ENCODE data around the gene DTNBP1. TPM values are rescaled to one million over a fixed set of nuclear protein-coding genes. Genes with fewer than 3 reads are reported as not detected.

DTNBP1 gene
- total RNA-seq, 1 donor from 2014 or later = 20.1 TPM

DNA sequence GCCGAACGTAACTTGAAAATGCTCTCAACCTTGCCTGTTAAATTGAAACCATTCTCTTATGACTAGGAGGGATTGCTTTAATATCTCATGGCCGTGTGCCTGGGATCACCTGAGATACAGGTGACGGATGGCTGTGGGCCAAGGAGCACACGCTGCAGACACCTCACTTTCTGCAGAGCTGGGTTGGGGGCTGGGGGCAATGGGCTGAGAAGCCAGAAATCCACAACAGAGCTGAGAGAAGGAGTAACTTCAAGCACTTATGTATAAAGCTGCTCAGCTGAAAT is 170.9 kb downstream of the DTNBP1 start:
- H3K36me3 Mint-ChIP-seq (ENCODE audit: unreplicated experiment) = peaks cover 21% of the 10 kb centered on the region

DNA sequence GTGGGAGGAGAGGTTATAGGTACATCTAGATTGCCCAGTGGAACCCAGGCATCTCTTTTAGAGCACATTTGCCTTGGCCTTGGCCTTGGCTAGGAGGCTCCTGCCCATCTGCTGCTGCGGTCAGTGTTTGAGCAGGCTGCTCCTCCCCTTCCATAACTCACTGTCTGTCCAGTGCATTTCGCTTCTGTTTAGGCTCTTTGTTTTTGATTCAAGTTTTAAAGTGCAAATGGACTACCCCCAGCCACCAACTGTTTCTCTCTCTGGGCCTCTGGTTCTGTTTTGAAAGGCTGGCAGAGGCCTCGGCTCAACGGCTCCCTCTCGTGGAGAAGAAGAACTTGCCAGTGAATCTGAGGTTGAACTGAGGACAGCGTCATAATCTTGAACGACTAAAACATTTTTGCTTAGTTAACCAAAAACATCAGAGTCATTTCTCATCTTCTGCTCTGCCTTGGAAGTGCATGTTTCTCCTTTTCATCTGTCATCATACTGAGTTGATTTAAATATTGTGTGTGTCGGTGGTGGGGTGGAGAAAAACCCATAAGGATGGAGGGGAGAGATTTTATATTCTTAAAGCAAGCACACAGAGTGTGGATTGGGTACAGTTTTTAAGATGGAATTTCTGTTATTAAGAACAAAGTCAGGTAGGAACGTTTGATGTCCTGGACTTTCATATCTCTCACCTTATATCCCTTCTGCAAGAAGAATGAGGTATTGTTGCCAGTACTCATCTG is 171.4 kb downstream of the DTNBP1 start:
- Mint-ChIP-seq H3K27ac (ENCODE audit: unreplicated experiment) (peak overlapping the region; percentile 77), H3K4me3 (ENCODE audit: unreplicated experiment) (no peak overlapping the region)

More for the DNA sequence above, 170.9 kb downstream of the DTNBP1 start:
- Mint-ChIP-seq H3K4me1 (ENCODE audit: unreplicated experiment) (peaks cover 28% of the 10 kb centered on the region), H3K27me3 (ENCODE audit: unreplicated experiment) (no peaks in the 10 kb centered on the region), H3K4me3 (ENCODE audit: unreplicated experiment) (no peak overlapping the region), H3K27ac (ENCODE audit: unreplicated experiment) (no peak overlapping the region), H3K9me3 (ENCODE audit: unreplicated experiment) (no peaks in the 10 kb centered on the region)
- TF ChIP-seq, protein P1, sequence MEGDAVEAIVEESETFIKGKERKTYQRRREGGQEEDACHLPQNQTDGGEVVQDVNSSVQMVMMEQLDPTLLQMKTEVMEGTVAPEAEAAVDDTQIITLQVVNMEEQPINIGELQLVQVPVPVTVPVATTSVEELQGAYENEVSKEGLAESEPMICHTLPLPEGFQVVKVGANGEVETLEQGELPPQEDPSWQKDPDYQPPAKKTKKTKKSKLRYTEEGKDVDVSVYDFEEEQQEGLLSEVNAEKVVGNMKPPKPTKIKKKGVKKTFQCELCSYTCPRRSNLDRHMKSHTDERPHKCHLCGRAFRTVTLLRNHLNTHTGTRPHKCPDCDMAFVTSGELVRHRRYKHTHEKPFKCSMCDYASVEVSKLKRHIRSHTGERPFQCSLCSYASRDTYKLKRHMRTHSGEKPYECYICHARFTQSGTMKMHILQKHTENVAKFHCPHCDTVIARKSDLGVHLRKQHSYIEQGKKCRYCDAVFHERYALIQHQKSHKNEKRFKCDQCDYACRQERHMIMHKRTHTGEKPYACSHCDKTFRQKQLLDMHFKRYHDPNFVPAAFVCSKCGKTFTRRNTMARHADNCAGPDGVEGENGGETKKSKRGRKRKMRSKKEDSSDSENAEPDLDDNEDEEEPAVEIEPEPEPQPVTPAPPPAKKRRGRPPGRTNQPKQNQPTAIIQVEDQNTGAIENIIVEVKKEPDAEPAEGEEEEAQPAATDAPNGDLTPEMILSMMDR (IDR thresholded peaks at IDR 0.05) = no peak
- no peak for DNase-seq (ENCODE audit: extremely low spot score, unreplicated experiment)

DNA sequence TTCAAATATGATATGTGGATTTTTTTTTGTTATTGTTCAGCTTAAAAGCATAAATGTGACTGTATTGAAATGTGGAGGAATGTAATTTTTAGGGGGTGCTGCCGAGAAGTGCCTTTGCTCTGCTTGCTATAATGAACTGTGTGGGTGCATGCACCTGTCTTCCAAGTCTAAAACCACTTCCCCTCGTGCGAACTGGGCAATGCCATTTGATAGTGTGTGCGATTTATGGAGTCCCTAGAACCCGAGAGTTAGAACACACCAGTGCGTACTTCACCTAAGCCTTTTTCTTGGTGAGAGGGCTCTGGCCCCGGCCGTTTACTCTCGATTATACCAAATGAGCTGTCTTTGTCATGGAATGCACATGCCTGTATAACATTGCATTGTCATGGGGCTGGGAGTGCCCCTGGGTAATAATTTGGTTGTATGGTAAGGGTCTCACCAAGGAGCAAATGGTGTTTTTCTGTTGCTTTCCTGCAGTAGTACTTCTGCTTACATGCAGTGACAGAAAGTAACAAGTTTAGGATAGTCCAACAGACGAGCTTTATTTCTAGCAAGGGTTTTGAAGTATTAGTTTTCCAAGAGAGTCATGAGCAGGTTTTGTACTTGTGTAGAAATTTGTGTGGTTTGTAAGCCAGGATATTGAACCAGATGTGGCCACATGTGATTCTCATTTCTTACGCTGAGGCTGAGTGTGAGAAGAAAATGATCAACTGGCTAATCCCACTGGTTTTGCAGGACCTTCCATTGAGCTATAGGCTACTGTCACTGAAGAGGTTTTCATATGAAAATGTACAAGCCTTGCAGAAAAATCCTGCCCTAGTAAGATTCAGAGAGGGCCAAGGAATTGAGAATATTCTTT is 172.4 kb downstream of the DTNBP1 start:
- Mint-ChIP-seq H3K9me3 (ENCODE audit: unreplicated experiment) (no peaks in the 10 kb centered on the region), H3K4me3 (ENCODE audit: unreplicated experiment) (no peak overlapping the region), H3K4me1 (ENCODE audit: unreplicated experiment) (peaks cover 22% of the 10 kb centered on the region), H3K27ac (ENCODE audit: unreplicated experiment) (no peak overlapping the region), H3K36me3 (ENCODE audit: unreplicated experiment) (peaks cover 20% of the 10 kb centered on the region), H3K27me3 (ENCODE audit: unreplicated experiment) (no peaks in the 10 kb centered on the region)
- no peak for DNase-seq (ENCODE audit: extremely low spot score, unreplicated experiment)
- TF ChIP-seq, protein P1 (IDR thresholded peaks at IDR 0.05) = no peak

More for the DNA sequence above, 171.4 kb downstream of the DTNBP1 start:
- no peak for DNase-seq (ENCODE audit: extremely low spot score, unreplicated experiment)
- Mint-ChIP-seq H3K36me3 (ENCODE audit: unreplicated experiment) (peaks cover 24% of the 10 kb centered on the region), H3K9me3 (ENCODE audit: unreplicated experiment) (no peaks in the 10 kb centered on the region), H3K27me3 (ENCODE audit: unreplicated experiment) (no peaks in the 10 kb centered on the region), H3K4me1 (ENCODE audit: unreplicated experiment) (peaks cover 28% of the 10 kb centered on the region)
- TF ChIP-seq, protein P1 (IDR thresholded peaks at IDR 0.05) = peak; percentile 95

DNA sequence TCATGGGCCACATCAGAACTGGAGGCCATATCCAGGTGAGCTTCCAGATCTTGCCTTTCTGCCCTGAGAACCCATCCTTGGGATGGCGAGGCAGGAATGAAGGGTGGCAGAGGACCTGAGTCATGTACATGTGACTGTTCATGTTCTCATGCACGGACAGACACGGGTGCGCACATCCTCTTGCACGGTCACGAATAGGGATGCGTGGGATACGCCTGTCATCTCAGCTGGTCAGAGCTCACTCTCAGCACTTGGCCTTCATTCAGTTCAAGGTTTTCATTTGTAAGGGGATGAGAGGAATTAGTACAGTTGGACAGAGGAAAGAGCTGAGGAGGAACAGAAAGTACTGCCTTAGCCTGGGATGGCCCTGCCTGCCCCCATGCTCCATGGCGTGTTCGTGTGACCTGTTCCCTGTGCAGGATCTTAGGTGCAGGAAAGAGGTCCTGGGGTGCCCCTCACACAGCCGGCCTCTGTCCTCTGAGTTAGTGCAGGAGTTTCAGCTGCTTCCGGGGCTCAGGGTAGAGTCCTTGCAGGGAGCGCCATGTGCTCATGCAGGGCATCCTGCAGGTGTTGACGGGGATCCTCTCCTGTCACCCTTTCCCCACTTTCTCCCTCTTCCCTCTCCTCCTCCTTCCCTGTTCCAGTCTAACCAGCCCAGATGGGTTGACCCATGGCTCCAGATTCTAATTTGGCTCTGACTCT is 173.4 kb downstream of the DTNBP1 start:
- H3K27ac Mint-ChIP-seq (ENCODE audit: unreplicated experiment) = no peak overlapping the region
- H3K27me3 Mint-ChIP-seq (ENCODE audit: unreplicated experiment) = no peaks in the 10 kb centered on the region
- no peak overlapping the region for H3K4me3 Mint-ChIP-seq (ENCODE audit: unreplicated experiment)
- peaks cover 15% of the 10 kb centered on the region for H3K4me1 Mint-ChIP-seq (ENCODE audit: unreplicated experiment)
- peaks cover 20% of the 10 kb centered on the region for H3K36me3 Mint-ChIP-seq (ENCODE audit: unreplicated experiment)
- no peak for DNase-seq (ENCODE audit: extremely low spot score, unreplicated experiment)
- TF ChIP-seq, protein P1 (IDR thresholded peaks at IDR 0.05) = no peak
- H3K9me3 Mint-ChIP-seq (ENCODE audit: unreplicated experiment) = no peaks in the 10 kb centered on the region
